ENCODE measurements around the gene DGKB. TPM values are rescaled to one million over a fixed set of nuclear protein-coding genes. Genes with fewer than 3 reads are reported as not detected.

DGKB gene
- total RNA-seq, 4 donors from 2014 or later: 0.40 to 3.8 (median 0.82) TPM; not detected in 1

DNA sequence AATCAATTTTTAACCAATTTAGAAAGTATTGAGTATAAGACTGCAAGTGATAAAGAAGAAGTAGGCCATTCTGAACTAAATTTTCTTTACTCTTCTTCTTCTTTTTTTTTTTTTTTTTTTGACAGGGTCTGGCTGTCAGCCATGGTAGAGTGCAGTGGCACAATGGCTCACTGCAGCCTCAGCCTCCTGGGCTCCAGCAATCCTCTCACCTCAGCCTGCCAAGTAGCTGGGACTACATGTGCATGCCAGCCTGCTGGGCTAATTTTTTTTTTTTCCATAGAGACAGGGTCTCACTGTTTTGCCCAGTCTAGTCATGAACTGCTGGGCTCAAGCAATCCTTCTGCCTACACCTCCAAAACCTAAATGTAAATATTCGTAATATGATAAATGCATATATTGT lies 63.2 kb downstream of the DGKB start:
- in situ Hi-C loops (cut with MboI; ENCODE audit: low pct_ligation_motif_present in 1 of 4, low pct_unique_long_range_greater_than_20kb in 1 of 4, low sequenced_read_pairs in 3 of 4): no loop called here

DNA sequence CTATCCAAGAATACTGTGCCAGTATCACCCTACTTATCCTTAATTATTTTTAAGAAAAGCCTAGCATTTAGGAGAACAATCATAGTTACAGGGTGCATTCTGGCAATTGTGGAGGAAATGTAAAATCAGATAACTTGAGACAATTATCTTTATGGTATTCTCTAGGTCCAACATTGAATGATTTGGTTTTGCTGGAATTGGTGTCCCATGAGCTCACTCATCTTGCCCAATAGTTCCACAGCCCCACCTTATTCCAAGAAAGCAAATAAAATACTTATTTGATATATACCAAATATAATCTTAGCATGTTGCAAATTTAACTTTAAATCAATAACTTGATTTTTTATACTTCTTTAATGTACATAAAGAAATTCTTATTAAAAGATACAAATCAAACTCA lies 65.3 kb downstream of the DGKB start:
- no peaks in the 10 kb centered on the region for H3K4me1 ChIP-seq
- no peaks in the 10 kb centered on the region for H3K27me3 ChIP-seq
- in situ Hi-C loops (cut with MboI; ENCODE audit: low pct_ligation_motif_present in 1 of 4, low pct_unique_long_range_greater_than_20kb in 1 of 4, low sequenced_read_pairs in 3 of 4): no loop called here
- H3K9me3 ChIP-seq: no peaks in the 10 kb centered on the region
- DNase-seq: no peak
- intact Hi-C loops (cut with DNase I; ENCODE audit: low total_unique reads): no loop called here
- H3K27ac ChIP-seq: no peak overlapping the region
- no peak overlapping the region for H3K4me3 ChIP-seq
- TF ChIP-seq POLR2A (IDR thresholded peaks at IDR 0.05): no peak
- TF ChIP-seq EP300 (IDR thresholded peaks at IDR 0.05; ENCODE audit: low read depth): no peak
- TF ChIP-seq, protein P1, sequence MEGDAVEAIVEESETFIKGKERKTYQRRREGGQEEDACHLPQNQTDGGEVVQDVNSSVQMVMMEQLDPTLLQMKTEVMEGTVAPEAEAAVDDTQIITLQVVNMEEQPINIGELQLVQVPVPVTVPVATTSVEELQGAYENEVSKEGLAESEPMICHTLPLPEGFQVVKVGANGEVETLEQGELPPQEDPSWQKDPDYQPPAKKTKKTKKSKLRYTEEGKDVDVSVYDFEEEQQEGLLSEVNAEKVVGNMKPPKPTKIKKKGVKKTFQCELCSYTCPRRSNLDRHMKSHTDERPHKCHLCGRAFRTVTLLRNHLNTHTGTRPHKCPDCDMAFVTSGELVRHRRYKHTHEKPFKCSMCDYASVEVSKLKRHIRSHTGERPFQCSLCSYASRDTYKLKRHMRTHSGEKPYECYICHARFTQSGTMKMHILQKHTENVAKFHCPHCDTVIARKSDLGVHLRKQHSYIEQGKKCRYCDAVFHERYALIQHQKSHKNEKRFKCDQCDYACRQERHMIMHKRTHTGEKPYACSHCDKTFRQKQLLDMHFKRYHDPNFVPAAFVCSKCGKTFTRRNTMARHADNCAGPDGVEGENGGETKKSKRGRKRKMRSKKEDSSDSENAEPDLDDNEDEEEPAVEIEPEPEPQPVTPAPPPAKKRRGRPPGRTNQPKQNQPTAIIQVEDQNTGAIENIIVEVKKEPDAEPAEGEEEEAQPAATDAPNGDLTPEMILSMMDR (IDR thresholded peaks at IDR 0.05): no peak
- TF ChIP-seq POLR2AphosphoS5 (IDR thresholded peaks at IDR 0.05): no peak
- no peaks in the 10 kb centered on the region for H3K36me3 ChIP-seq

More for the DNA sequence above, 63.2 kb downstream of the DGKB start:
- no peaks in the 10 kb centered on the region for H3K4me1 ChIP-seq
- no peaks in the 10 kb centered on the region for H3K9me3 ChIP-seq
- no peak overlapping the region for H3K27ac ChIP-seq
- 92 to 94% methylated on average over 1 of the region's 1 CpG for WGBS, 2 donors (ENCODE audit: low coverage in 1 of 2)
- no peaks in the 10 kb centered on the region for H3K36me3 ChIP-seq
- no peak for DNase-seq
- intact Hi-C loops (cut with DNase I; ENCODE audit: low total_unique reads): no loop called here
- no peaks in the 10 kb centered on the region for H3K27me3 ChIP-seq
- TF ChIP-seq EP300 (IDR thresholded peaks at IDR 0.05; ENCODE audit: low read depth) (no peak), POLR2AphosphoS5 (IDR thresholded peaks at IDR 0.05) (no peak), POLR2A (IDR thresholded peaks at IDR 0.05) (no peak)
- TF ChIP-seq, protein P1 (IDR thresholded peaks at IDR 0.05): no peak
- no peak overlapping the region for H3K4me3 ChIP-seq

DNA sequence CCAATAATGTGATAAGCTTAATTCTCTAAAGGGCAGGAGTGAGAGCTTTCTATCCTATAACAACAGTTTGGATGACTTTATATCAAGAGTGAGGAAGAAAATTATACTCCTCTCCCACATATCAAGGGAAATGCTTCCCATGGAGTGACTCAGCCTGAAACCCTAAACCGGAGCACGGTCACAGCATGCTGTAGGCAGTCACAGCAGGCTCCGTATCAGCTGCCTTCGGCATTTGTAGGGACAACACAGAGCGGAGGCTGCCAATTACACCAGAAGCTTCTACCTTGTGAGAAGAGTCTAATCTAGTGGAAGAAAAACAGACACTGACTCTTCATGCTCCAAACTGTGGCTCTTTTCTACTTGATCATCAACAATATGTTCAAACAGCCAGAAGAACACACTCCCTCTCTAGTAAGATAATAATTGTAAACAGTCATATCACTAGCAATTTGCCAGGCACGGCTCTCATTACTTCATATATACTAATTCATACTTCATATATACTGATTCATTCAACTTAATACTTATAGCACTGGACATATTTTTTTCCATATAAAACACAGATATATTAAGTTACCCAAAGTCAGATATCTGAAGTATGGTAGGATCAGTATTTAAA lies 65.9 kb downstream of the DGKB start:
- no peak for TF ChIP-seq EP300 (IDR thresholded peaks at IDR 0.05; ENCODE audit: low read depth)
- TF ChIP-seq POLR2A (IDR thresholded peaks at IDR 0.05): no peak
- TF ChIP-seq POLR2AphosphoS5 (IDR thresholded peaks at IDR 0.05): no peak
- TF ChIP-seq, protein P1 (IDR thresholded peaks at IDR 0.05): no peak
- H3K27ac ChIP-seq: no peak overlapping the region
- intact Hi-C loops (cut with DNase I; ENCODE audit: low total_unique reads): no loop called here
- H3K9me3 ChIP-seq: no peaks in the 10 kb centered on the region
- in situ Hi-C loops (cut with MboI; ENCODE audit: low pct_ligation_motif_present in 1 of 4, low pct_unique_long_range_greater_than_20kb in 1 of 4, low sequenced_read_pairs in 3 of 4): no loop called here
- no peak overlapping the region for H3K4me3 ChIP-seq
- WGBS, 2 donors (ENCODE audit: low coverage in 1 of 2): 50 to 78% methylated on average over 1 to 6 of the region's 6 CpGs
- DNase-seq: no peak
- no peaks in the 10 kb centered on the region for H3K4me1 ChIP-seq
- H3K27me3 ChIP-seq: no peaks in the 10 kb centered on the region
- H3K36me3 ChIP-seq: no peaks in the 10 kb centered on the region

DNA sequence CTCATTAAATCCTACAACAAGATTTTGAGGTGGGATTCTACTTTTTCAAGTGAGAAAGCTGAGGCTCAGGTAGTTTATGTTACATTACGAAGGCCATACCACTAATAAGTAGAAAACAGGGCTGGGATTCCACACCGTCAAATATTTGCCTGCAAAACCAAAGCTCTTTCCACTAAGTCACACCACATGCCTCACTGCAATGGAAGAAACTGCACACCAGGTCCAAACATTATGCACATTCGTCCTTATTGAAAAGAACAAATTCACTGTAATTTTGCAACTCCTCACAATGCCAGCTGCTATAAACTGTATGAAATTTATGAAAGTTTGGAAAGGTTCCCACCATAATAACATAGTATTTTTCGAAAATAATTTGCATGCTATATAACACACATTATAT lies 66.5 kb downstream of the DGKB start:
- no peaks in the 10 kb centered on the region for H3K4me1 ChIP-seq
- no peak overlapping the region for H3K27ac ChIP-seq
- intact Hi-C loops (cut with DNase I; ENCODE audit: low total_unique reads): no loop called here
- no peaks in the 10 kb centered on the region for H3K27me3 ChIP-seq
- H3K9me3 ChIP-seq: no peaks in the 10 kb centered on the region
- DNase-seq: no peak
- WGBS, 2 donors (ENCODE audit: low coverage in 1 of 2): 67 to 69% methylated on average over 4 of the region's 4 CpGs
- H3K4me3 ChIP-seq: no peak overlapping the region
- TF ChIP-seq POLR2AphosphoS5 (IDR thresholded peaks at IDR 0.05) (no peak), POLR2A (IDR thresholded peaks at IDR 0.05) (no peak), EP300 (IDR thresholded peaks at IDR 0.05; ENCODE audit: low read depth) (no peak)
- TF ChIP-seq, protein P1 (IDR thresholded peaks at IDR 0.05): no peak
- in situ Hi-C loops (cut with MboI; ENCODE audit: low pct_ligation_motif_present in 1 of 4, low pct_unique_long_range_greater_than_20kb in 1 of 4, low sequenced_read_pairs in 3 of 4): no loop called here
- H3K36me3 ChIP-seq: no peaks in the 10 kb centered on the region
